NCI-H1105 (cell line): ENCODE measurements around the gene BSDC1.
"Not testable (repeated sequence)": the region's sequence is repeated elsewhere in the genome, so short reads cannot be mapped to it uniquely, and the experiment has no call there.

ENCODE experiments used
- DNase-seq: peaks from one replicate; lab custom pipeline; 2025; lab: John Stamatoyannopoulos, UW

BSDC1 gene, protein sequence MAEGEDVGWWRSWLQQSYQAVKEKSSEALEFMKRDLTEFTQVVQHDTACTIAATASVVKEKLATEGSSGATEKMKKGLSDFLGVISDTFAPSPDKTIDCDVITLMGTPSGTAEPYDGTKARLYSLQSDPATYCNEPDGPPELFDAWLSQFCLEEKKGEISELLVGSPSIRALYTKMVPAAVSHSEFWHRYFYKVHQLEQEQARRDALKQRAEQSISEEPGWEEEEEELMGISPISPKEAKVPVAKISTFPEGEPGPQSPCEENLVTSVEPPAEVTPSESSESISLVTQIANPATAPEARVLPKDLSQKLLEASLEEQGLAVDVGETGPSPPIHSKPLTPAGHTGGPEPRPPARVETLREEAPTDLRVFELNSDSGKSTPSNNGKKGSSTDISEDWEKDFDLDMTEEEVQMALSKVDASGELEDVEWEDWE

GRCh38 chr1:32394141-32394889 is at the start of gene BSDC1:
Gene BSDC1, minus strand, starts transcription at chr1:32394441. Its CDS starts 27 bp downstream, at chr1:32394414.
- peak; percentile 99 for DNase-seq

DNA sequence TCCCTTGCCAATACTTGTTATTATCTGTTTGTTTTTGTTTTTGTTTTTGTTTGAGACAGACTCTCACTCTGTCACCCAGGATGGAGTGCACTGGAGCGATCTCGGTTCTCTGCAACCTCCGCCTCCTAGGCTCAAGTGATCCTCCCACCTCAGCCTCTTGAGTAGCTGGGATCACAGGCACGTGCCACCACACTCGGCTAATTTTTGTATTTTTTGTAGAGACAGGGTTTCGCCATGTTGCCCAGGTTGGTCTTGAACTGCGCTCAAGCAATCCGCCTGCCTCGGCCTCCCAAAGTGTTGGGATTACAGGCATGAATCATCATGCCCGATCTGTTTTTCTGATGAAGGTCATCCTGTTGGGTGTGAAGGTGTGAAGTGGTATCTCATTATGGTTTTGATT is 47.2 kb upstream of the BSDC1 start:
- DNase-seq, result not testable (repeated sequence)

DNA sequence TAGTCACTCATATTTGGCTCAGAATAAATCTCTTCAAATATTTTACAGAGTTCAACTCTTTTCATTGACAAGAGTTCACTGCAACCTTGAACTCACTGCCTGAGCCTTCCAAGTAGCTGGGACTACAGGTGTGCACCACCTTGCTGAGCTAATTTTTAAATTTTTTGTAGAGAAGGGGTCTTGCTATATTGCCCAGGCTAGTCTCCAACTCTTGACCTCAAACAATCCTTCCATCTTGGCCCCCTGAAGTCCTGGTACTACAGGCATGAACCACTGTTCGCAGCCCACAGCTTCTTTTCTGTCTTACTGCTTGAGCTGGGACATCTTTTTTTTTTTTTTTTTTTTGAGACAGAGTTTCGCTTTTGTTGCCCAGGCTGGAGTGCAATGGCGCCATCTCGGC is 44.5 kb upstream of the BSDC1 start:
- not testable (repeated sequence) for DNase-seq

- DNase-seq, result no peak
Measured at GRCh38 chr1:32438136-32438535, 43.9 kb upstream of the BSDC1 start.

DNA sequence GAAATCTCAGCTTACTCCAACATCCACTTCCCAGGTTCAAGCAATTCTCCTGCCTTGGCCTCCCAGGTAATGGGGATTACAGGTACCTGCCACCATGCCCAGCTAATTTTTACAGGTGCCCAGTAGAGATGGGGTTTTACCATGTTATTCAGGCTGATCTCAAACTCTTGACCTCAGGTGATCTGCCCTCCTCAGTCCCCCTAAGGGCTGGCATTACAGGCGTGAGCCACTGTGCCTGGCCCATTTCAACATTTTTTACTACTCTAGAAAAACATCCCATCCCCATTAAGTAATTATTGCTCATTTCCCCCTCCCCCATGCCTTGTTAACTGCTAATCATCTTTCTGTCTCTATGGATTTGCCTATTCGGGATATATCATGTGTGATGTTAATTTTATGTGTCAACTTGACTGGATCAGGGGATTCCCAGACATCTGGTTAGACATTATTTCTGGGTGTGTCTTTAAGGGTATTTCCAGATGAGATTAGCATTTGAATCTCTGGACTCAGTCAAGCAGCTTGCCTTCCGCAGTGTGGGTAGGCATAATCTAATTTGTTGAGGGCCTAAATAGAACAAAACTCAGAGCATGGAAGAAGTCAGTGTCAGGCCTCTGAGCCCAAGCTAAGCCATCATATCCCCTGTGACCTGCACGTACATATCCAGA is 37.6 kb upstream of the BSDC1 start:
- DNase-seq, result no peak

DNA sequence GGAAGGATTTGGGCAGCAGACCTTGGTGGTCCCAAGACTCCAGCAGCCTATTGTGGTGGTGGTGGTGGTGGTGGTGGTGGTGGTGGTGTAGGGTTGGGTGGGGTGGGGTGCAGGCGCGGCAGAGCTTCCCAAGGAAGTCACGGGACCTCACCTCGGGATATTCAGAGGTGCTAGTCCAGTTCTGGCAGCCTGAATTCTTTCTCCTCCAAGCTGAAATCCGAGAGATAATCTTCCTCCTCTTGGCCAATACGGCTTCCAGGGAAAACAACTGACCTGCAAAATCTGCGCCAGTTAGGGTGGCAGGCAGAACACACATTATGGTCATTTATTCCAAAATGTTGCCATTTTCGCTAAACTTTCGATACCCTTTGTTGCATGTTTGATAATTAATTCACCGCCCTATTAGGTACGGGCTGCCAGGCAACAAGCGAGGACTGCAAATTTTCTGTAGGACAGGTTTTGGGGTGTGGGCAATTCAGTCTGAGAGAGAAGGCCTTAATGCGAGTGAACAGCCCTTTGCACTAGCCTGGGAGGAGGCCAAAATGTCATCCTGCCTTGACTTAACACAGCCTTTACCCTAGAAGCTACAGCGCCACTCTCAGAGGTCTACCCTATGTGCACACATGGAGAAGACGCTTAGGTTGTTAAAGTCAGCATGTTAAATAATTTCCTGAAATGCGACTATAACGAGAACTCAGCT is 33.2 kb upstream of the BSDC1 start:
- DNase-seq, result no peak

GRCh38 chr1:32426489-32427255 is 32.4 kb upstream of the BSDC1 start:
- DNase-seq, result peak; percentile 38

GRCh38 chr1:32421775-32422174 is 27.5 kb upstream of the BSDC1 start:
- no peak for DNase-seq

DNA sequence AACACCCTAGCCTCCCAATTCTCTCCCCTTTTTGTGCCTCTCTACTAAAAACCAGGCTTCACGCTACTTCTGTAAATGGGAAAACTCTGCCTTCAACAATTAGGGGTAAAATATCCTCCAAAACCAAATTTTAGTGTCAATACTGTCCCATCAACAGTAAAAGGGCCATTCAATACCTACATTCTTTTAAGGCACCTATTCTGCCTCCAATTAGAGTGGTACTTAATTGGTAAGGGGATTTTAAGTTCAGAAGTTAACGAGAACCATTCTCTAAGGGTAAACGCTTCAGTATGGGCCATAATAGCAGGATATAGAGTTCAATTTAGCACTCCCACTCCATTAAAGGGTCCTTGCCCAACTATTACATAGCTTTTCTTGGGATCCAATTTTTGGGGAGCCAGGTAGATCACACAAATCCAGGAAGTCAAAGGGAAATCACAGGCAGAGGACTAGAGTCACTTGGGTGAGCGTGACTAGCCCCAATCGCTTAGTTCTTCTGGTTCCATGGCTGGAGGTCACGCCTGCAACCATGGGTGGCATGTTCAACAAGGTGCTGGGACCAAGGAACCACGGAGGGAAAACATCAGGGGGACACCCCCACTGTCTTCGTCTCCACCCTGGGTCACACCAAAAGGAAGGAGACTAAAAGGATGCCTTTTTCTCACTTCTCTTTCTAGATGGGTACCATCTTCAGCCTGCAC is 20.1 kb upstream of the BSDC1 start:
- DNase-seq, result no peak

DNA sequence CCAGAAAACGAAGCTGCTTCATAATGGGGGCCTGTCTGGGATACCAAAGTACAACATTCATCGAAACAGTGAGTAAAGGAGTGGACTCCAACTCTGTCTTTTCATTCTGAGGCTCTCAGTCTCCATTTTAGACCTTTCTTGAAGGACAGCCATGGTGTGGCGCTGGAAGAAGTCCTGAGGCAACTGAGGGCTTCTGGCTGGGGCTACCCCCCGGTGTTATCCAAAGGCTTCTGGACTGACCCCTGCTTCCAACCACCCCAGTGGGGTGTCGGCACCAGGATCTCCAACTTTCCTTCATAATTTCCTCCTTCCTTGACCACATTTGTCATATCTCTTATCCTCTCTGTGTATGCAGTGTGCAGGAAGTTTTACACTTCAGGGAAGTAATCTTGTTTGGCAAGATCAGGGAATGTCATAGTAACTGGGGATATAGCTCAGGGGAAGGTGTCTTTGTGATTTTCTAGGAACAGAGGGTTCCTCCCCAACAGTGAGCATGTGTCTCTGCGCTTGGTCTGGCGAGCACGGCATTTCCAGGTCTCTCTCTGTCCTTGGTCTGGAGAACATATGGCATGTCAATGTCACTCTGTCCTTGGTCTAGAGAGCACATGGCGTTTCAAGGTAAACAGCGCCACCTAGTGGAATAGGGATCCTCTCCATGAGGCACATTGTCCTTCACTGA is 19.4 kb upstream of the BSDC1 start:
- peak; percentile 31 for DNase-seq

DNA sequence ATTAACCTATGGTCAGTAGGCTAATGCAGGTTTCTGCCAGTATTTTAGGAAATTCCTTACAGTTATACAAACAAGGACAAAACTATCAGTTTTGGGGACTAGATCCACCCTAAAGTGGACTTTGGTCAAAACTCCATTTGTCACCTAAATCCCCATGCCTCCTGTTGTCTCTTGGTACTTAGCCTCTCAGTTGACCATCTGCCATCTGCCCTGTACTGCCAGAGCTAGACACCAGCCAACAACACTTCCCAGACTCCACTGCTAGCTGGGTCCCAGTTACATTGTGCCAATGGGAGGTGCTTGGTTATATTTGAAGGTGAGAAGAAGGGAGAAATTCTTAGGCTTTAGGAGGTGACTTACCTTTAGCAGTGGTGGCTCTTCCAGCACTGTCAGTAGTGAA is 17.0 kb upstream of the BSDC1 start:
- DNase-seq, result no peak

DNA sequence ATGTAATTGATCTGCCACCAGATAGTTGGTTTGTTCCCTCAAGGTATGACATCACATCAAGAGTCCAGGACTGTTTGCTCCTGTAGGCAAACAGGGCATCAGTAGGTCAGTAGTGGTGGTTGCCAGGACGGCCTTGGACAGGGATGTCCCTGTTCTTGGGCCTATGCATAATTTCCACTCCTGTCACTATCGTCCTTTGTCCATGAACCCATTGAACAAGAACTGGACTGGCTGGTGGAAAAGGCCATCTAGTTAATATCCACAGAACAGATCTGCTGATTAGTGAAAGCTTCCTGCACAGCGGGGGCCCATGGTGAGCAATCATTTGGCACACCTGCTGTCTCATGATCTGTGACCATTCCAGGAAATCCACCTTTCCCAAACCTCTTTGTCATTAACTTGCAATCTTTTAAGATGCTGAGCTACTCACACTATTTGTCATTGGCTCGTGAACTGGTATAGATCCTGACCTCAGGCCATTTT is 12.4 kb upstream of the BSDC1 start:
- DNase-seq, result no peak

DNA sequence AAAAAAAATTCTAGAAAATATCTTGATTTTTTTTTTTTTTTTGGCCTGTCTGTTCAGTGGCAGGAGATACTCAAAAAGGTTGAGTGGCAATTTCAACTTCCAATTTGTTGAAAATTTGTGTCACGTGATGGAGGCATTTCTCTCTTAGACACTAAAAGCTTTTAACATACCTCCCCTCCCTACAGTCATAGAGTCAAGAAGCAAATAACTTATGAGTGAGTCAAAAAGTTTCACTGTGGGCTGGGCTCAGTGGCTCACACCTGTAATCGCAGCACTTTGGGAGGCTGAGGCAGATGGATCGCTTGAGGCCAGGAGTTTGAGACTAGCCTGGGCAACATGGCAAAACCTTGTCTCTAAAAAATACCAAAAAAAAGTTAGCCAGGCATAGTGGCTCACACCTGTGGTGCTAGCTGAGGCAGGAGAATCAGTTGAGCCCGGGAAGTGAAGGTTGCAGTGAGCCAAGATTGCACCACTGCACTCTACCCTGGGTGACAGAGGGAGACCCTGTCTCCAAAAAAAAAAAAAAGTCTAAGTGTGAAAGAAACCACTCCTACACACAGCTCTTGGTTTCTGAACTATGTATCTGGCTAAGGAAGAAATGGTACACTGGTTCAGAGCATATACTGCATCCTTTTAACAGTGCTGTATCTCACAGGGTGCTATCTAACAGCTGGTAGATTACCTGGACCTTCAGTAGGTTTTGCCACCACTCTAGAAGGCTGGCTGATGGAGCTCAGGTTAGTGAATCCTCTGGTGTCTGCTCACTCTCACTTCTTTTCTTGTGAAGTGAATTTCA is 11.6 kb upstream of the BSDC1 start:
- DNase-seq, result no peak

GRCh38 chr1:32404946-32405345 is 10.7 kb upstream of the BSDC1 start:
- no peak for DNase-seq

DNA sequence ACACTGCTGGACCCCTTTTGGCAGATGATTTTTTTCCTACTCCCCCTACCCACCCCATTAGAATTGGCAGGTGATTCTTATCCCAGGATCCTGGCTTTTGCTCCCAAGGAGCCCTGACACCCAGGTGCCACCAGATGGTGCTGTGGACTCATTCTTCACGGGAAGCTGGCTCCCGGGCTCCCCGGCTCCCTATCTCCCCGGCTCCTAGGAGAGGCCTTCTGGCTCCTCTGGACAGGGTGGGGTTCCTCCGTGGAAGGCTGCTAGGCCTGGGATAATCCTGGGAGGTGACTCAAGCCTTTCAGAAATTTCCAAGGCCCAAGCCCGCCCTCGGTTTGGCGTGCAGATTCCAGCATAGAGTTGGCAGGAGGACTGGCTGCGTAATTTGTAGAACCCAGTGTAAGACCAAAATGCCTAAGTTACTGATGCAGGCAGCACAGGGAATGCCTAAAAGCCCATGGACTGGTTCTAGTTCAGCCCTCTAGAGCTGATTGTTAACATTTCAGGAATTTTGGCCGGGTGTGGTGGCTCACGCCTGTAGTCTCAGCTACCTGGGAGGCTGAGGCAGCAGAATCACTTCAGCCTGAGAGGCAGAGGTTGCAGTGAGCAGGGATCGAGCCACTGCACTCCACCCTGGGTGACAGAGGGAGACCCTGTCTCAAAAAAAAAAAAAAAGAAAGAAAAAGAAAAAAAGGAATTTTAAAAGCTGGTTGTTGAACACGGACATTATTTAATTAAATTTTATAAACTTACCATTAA is 6.8 kb upstream of the BSDC1 start:
- DNase-seq, result peak; percentile 57

GRCh38 chr1:32399843-32400242 is 5.6 kb upstream of the BSDC1 start:
- no peak for DNase-seq

DNA sequence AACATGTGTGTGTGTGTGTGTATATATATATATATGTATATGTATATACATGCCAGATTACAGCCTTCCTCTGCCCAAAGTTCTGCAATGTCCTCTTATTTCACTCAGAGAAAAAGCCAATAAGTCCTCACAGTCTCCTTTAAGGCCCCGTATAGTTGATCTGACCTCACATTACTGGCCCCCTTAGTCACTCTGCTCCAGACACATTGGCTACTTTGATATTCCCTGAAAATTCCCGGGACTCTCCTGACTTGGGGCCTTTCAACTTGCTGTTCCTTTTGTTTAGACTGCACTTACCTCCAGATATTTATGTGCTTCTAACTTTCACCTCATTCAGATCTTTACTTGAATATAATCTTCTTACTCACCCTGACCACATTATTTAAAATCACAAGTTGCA is 4.2 kb upstream of the BSDC1 start:
- no peak for DNase-seq

- not testable (repeated sequence) for DNase-seq
Measured at GRCh38 chr1:32396524-32396923, 2.3 kb upstream of the BSDC1 start.
